ENCODE measurements around the gene PCNX1.

Gene PCNX1

DNA sequence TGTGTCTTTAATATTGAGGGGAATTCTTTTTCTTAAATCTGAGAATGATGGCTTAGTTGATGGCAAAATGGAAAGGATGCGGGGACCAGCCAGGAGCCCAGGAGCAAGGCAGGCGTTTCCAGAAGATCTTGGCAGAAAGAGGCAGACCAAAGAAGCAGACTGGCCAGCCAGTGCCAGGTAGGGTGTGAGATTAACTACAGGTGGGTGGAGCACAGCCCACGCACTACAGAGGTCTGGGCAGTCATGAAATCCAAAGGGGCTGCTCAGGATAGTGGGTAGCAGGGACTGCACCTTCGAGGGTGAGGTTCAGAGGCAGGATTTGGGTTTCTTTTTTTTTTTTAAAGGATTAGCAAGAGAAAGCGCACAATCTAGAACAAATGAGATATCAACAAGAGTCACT, 17.7 kb upstream of the PCNX1 start:
- DNase-seq = no peak

DNA sequence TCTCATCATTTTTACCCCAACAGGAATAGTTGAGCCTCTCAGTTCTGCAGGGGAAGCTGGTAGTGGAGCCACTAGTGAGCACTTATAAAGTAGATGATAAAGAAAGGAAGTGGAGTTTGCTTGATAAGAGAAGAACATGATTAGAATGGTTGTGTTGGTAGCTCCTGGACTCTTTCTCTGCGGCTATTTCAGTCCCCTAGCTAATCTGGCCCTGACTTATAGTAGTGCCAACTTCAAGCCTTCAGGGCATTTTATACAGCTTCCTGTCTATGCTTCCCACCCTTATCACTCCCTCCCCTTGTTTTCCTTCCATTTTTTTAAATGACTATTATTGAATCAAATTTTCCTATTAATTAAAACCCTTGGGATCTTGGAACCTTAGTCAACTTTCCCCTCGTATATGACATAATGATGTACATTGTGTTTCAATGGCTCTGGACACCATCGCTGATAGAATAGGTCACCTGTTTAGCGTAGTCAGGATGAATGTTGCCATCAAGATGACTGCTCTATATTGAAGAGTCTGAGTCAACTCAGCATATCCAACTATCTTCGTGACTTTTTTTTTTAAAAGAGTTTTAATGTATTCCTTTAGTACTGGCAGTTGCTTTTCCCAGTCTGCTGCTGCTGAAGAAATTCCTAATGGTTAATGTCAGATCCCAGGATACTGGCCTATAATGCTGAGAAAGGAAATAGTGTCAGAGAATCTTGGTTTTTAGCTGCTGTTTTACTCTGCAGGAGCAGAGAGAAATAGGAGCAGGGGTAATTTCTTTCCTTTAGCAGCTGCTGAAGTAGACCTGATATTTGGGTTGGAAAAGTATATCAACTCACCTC, 16.2 kb upstream of the PCNX1 start:
- DNase-seq = no peak

DNA sequence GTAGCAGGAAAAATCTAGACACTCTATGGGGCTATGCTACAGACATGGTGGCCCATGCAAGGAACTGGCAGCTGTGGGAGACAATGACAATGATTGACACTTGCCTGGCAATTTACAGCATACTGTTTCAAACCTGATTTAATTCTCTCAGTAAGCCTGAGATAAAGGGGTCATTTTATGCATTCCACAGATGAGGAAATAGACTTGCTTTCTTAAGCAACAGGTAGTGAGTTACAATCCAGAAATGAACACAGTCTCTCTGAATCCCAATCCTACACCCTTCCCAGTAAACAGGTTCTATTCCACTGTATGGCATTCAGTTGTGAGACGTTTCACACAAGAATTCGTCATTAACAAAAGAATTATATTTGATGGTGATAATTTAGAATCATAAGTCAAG, 15.5 kb upstream of the PCNX1 start:
- DNase-seq = no peak

DNA sequence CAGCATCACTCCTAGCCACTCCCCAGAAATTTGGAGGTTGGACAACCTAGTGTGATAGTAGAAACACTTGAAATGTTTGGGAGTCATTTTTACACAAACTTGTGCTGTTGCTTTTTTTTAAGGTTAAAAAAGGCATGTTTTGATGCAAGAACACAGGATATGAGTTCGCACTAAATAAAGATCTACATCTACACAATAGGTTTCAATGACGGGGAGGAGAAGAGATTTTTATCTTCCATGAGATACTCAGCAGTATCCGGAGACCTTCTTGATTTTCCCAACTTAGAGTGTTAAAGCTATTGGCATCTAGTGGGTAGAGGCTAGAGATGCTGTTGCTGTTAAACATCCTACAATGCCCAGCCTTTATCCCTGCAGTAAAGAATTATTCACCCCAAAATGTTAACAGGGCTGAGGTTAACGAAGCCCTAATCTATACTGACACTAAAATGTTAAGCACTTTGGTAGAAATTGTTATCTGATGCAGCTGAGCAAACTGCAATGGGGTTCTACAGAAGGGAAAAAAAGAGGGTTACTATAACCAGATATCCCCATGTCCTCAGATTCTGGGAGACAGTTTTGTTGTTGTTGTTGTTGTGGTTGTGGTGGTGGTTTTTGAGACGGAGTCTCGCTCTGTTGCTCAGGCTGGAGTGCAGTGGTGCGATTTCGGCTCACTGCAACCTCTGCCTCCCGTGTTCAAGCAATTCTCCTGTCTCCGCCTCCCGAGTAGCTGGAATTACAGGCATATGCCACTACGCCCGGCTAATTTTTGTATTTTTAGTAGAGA, 14.0 kb upstream of the PCNX1 start:
- DNase-seq = no peak

DNA sequence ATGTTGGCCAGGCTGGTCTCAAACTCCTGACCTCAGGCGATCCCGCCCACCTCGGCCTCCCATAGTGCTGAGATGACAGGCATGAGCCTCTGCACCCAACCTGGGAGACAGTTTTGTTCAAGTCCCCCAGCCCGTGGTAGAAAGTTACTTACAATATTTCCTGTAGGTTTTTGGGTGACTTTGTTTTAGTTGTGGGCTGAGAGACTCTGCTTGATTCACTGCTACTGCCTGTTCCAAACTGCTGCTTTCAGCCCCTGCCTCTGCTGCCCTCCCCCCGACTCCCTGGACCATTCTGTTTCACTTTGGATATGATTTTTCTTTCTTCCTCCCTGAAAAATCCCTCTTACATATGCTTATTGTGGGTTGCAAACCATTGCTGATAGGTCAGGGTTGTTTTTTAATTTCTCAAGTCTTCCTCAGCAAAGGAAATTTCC, 13.4 kb upstream of the PCNX1 start:
- no peak for DNase-seq

DNA sequence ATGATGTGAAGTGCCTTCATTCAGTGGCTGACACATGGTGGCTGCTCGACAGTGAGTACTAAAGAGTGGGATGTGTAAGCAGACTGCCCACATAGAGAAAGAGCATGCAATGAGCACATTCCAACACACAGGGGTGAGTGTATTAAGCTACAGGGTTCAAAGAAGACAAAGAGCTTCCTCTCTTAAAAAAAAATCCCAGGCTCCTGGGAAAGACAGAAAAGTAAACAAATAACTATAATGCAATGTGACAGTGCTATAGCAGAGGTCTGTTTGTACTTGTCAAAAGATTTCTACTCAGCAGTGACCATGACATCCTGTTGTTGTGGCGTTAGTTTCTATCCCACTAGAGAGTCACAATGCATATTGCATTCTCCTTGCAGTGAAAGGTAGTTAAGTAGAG, 12.4 kb upstream of the PCNX1 start:
- DNase-seq = no peak

DNA sequence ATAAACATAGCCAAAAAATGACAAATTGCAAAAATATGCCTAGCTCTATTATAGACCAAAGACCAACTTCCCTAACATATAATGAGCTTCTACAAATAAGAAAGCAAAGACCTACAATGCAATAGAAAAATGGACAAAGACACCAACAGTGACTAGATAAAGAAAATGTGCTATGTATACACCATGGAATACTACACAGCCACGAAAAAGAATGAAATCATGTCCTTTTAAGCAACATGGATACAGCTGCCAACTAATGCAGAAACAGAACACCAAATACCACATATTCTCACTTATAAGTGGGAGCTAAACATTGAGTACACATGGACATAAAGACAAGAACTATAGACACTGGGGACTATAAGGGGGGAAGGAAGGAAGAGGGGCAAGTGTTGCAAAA, 10.9 kb upstream of the PCNX1 start:
- no peak for DNase-seq

DNA sequence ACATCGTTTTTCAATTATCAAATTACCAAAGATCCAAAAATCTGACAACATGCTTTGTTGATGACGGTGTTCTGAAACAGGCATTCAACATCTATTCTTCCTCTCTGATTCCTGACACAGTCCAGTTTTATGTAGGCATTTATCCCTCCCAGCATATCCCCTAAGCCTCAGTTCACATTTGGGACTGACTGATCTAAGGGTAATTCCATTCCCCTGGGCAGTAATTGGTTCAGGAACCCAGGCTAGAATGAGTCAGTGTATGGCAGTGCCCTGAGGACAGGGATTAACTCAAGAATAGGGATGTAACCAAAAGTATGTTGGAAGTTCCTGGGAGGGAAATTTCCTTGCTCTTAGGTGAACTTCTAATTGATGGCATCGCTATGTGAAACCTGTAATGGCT, 10.3 kb upstream of the PCNX1 start:
- DNase-seq = no peak

DNA sequence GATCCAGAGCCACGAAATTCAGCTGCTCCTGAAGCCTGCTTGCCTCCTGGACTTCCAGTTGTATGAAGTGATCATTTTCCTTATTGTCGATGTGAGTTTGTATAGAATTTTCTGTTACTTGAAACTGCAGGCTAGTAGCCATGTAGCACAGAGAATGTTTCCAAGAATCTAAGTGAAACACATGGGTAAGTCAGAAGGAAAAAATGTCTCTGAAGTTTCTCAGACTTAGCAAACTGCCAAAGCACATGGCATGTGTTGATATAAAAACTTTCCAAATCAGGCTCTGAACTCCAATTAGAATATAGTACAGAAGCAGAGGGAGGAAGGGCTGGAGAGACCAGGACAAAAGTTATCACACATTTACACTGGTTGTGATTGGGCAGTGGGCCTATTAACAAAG, 9.8 kb upstream of the PCNX1 start:
- DNase-seq = no peak

DNA sequence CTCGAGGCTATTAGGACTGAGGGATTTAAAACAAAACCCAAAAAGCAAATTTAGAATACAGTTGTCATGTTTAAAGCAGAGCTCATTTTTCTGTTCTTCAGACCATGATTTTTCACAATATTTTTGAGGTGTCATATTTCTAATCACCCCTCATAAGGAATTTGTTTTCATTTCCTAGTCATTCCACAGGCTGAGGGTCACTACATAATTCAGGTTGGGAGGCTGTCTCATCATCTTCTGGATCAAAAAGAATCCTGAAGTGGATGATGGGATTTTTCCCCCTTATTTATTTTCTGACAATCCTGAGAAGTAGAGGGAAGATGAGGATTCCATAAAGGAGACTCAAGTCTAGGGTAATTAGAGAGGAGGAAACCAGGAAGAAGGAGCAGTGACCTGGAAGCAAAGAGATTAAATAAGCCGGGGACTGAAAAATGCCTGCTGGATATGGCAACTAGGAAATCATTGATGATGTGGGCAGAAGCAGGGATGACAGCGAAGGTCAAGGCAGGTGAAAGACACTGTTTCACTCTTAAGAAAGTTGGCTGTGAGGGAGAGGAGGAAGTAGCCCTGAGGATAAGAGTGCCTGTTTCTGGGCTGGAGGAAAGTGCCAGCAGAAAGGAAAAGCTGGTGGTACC, 9.0 kb upstream of the PCNX1 start:
- no peak for DNase-seq

DNA sequence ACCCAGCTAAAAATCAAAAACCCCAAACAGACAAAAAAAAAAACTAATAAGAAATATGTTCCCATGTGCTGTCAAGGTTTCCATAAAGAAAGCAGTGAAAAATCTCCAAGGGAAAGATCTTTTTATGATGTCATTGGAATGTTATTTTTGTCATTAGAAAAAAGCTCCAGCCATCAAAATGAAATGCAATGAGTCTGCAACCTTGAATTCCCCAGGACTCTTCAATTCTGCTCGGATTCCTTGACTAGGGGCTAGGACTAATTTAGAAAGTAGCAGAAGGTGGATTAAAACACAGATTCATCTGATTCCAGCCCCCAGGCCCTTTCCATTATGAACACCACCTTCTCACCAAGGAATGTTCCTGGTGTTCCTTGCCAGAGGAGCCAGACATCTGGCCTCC, 6.0 kb upstream of the PCNX1 start:
- no peak for DNase-seq

DNA sequence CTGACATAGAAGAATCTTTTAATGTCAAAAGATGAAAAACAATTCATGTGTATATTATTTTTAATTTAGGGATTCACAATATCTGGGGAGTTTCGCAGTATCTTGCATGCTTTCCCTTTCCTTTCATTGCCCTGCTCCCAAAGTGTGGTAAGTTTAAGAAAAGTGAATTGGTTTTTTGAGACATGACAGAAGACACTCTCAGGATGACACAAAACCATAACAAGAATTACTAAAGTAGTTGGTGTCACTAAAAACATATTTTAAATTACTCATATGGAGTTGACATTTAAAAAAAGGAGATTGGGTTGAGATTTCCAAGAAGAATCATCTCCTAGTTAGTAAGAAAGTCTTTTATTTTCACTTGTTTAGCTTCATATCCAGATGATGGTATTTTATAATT, 5.1 kb upstream of the PCNX1 start:
- DNase-seq = no peak

DNA sequence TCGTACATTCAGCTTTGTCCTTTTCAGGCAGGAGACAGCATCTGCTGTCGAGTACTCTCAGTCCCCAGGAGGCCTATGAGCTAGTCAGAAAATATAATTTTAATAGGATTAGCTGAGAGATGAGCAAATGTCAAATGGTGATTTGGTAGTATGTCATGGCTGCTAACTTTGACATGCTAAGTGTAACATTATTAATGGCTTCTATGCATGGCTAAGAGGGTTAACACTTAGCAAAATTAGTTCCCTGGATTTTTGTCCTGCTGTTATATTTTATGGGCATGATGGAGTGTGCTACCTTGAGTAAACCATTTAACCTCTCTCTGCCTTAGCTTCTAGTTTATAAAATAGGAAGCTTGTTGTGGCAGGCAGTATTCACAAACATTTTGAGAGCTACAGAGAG, 2.9 kb upstream of the PCNX1 start:
- DNase-seq = no peak

DNA sequence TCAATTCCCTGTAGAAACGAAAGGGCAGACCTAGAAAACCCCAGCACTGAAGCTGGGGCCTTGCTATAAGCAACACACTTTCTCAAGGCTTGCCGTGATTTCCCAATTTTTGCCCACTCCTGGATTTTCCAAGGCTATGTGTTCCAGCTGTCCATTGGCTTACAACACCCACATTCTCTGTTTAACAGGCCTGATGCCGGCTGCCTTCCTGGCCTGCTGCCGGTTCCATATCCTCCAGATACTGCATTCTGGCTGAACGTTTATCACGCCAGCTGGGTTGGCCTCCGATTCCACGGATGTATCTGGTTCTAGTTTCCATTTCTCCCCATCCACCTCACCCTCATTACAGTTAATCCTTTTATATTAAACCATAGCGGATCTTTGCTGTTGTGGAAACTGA, 2.0 kb upstream of the PCNX1 start:
- no peak for DNase-seq

DNA sequence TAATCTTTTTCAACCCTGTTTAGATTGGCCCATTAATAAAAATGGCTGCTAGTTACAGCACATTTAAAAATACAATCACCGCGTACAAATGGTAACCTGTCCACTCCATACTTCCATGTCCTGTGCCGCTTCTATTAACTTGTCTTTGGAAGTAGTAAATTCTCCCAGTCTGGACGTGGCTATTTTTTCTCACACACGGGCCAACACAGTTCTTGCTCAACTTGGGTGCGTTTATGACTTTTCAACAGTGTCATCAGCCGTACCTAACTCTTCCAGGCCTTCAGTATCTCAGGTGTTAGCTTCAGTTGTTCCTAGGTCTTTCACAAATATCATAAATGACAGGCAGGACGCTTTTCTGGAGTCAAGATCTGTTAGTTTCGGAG, 475 bp upstream of the PCNX1 start:
- DNase-seq = no peak

DNA sequence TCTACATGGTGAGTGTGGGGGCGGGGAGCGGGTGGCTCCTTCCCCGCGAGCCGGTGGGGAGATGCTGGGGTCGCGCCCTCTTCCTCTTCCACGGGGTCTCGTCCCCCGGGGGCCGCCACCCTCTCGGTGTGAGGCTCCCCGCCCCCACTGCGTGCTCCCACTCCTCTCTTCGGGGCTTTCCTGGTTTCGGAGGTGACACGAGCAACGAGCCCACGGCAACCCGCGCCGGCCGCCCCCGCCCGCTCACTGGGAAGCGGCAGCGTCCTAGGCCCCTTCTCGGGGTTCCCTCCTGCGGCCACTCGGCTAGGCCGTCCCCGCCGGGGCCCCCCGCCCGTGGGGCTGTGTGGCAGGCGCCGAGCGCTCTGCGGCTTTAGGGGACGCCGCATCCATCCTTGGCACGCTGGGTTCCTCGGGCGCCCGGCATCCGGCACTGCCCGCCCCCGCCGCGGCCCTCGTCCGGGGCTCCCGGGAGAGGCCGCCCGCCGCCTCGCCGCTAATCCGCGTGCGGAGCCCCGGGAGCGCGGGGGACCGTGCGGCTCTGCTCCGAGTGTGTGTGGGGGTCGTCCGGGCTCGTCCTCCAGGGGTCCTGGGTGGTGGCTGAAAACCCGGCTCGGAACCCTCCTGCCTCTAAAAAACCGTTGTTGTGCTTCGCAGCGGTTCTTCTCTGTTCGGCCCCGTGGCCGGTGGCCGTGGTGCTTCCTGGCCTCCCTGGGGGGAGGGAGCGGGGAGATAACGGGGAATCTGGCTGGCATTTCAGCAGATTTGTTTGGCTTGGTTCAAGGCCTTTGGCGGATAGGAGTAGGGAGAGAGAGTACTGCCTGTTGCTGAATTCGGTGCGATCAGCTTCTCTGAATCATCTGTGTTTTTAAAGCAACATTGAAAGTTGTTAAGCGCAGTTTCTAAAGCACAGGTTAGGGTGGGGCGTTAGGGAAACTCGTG, 1.0 kb downstream of the PCNX1 start:
- DNase-seq = no peak

DNA sequence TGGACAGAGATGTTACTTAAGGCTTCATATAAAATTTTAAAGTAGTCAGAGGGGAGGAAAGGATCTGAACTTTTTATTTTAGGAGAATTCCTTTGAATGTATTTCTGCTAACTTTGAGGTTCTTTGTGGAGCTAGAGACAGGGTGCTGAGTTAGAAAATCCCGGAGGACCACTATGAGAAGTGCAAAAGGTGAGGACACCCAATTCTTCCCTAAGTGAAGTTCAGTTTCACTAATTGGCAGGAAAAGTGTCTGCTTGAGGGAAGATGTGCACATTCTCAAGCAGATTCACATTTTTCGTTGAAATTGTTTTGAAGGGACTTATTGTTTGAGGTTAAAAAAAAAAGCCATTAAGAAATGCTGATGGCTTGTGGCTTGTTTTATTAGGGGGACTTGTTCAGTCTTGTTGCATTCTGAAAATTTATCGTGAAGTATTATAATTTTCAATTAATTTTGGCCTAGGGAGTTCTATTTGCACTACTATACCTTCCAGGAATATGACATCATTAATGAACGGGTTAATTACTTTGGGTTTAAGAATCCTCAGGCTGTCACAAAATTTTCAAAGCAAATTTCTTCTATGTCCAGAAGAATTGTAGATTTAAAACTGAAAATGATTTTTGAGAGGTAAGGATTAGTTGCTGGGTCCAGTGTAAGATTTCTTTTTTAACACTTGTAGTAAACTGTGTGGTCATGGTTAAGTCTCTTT, 1.8 kb downstream of the PCNX1 start:
- no peak for DNase-seq

DNA sequence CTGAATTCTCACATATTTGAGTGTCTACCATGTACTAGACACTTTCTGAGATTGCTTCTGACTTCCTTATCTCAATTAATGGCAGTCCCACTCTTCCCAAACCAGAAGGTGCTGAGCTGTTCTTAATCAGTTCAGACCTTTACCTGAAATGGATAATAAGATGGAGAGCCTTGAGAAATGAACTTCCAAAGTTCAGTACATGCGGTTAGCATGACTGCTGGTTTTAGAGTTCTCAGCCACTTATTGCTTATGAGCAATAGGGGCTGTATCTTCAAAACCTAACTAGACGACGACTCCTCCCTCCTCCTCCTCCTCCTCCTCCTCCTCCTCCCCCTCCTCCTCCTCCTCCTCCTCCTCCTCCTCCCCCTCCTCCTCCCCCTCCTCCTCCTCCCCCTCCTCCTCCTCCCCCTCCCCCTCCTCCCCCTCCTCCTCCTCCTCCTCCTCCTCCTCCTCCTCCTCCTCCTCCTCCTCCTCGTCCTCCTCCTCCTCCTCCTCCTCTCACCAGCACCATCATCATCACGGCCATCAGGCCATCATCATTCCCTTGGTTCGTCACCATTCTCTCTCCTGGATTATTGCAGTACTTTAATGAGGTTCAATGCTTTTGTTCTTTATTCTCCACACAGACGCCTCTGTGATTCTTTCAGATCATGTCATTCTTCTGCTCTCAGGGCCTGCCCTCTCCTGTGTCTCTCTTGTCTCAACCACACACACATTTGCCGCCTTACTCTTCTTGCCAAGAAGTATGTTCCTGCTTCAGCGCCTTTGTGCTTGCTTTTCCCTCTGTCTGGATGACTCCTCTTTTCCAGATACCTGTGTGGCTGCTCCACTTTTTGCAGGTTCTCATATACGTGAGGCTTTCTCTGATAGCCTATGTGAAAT, 2.7 kb downstream of the PCNX1 start:
- no peak for DNase-seq

DNA sequence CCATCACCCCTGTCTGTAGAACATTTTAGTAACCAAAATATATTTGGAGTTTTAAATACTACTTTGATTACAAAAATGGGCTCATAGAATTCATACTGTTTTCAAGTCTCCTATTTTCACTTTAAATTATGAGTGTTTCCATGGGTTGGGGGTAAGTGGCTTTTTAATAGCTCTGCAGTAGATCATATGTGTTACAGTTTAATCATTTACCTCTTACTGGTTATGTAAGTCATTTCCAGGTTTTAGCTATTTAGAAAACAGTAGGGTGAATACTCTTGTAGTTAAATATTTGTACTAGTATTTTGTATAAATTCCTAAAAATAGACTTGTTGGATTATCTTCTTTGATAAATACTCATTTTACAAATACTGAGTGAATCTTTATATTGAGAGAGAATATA, 8.2 kb downstream of the PCNX1 start:
- DNase-seq = no peak

DNA sequence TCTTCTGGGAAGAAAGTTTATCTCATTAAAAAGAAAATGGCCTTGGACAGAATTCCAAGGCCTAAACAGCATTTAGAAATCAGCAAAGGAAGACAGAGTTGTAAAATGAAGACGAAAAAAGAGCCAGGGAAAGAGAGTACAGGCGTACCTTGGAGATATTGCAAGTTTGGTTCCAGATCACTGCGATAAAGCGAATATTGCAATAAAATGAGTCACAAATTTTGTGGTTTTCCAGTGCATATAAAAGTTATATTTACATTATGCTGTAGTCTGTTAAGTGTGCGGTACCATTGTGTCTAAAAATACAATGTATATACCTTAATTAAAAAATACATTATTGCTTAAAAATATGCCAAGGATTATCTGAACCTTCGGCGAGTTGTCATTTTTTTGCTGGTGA, 9.0 kb downstream of the PCNX1 start:
- DNase-seq = no peak

DNA sequence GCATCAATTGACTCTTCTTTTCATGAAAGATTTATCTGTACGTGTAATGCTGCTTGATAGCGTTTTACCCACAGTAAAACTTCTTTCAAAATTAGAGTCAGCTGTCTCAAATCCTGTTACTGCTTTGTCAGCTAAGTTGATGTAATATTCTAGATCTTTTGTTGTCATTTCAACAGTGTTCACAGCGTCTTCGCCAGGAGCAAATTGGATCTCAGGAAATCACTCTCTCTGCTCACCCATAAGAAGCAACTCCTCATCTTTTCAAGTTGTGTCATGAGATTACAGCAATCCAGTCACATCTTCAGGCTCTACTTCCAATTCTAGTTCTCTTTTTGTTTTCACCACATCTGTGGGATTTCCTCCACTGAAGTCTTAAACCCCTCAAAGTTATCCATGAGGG, 9.5 kb downstream of the PCNX1 start:
- DNase-seq = no peak
